ENCODE results near the gene TIMM10B. TPM values are rescaled to one million over a fixed set of nuclear protein-coding genes. Genes with fewer than 3 reads are reported as not detected.
"Not testable (repeated sequence)": the region's sequence is repeated elsewhere in the genome, so short reads cannot be mapped to it uniquely, and the experiment has no call there.

TIMM10B gene
- total RNA-seq, 4 donors from 2014 or later: 37.3 to 69.0 (median 47.0) TPM

- TF ChIP-seq POLR2AphosphoS5 (IDR thresholded peaks at IDR 0.05): no peak
- TF ChIP-seq EP300 (IDR thresholded peaks at IDR 0.05): no peak
- no peak for TF ChIP-seq POLR2A (IDR thresholded peaks at IDR 0.05)
- no peak for TF ChIP-seq CTCF (IDR thresholded peaks at IDR 0.05)
- 60 to 72% methylated on average over 1 to 3 of the region's 3 CpGs for whole genome bisulfite sequencing, 2 donors (ENCODE audit: low coverage in 1 of 2)
- Histone ChIP-seq H3K27ac (no peak overlapping the region), H3K4me3 (no peak overlapping the region), H3K4me1 (peaks cover 0 to 12% (median 0%) of the 10 kb centered on the region in 3 donors), H3K27me3 (no peaks in the 10 kb centered on the region), H3K36me3 (peaks cover 0 to 41% of the 10 kb centered on the region in 2 donors), H3K9me3 (no peaks in the 10 kb centered on the region)
- ATAC-seq: no peak
Observed at GRCh38 chr11:6504166-6504565, 22.9 kb downstream of the TIMM10B start.

GRCh38 chr11:6505577-6506240, 24.4 kb downstream of the TIMM10B start:
- TF ChIP-seq EP300 (IDR thresholded peaks at IDR 0.05): no peak
- no peak for TF ChIP-seq POLR2A (IDR thresholded peaks at IDR 0.05)
- peak; percentile 69 to 74 (median 71) for TF ChIP-seq CTCF (IDR thresholded peaks at IDR 0.05)
- no peak for TF ChIP-seq POLR2AphosphoS5 (IDR thresholded peaks at IDR 0.05)
- Histone ChIP-seq H3K4me1 (no peaks in the 10 kb centered on the region), H3K9me3 (no peaks in the 10 kb centered on the region), H3K36me3 (peaks cover 0 to 55% of the 10 kb centered on the region in 2 donors), H3K4me3 (no peak overlapping the region), H3K27me3 (no peaks in the 10 kb centered on the region), H3K27ac (no peak overlapping the region)
- ATAC-seq: peak; percentile 77
- WGBS, 2 donors (ENCODE audit: low coverage in 1 of 2): 50 to 53% methylated on average over 2 of the region's 2 CpGs

GRCh38 chr11:6516865-6517264, 35.6 kb downstream of the TIMM10B start:
- no peak for TF ChIP-seq POLR2AphosphoS5 (IDR thresholded peaks at IDR 0.05)
- no peak for TF ChIP-seq EP300 (IDR thresholded peaks at IDR 0.05)
- TF ChIP-seq POLR2A (IDR thresholded peaks at IDR 0.05): no peak
- no peak for TF ChIP-seq CTCF (IDR thresholded peaks at IDR 0.05)
- no peak overlapping the region for H3K27ac ChIP-seq
- H3K36me3 ChIP-seq: peaks cover 0 to 48% of the 10 kb centered on the region in 2 donors
- H3K9me3 ChIP-seq: no peaks in the 10 kb centered on the region
- no peaks in the 10 kb centered on the region for H3K27me3 ChIP-seq
- ATAC-seq: no peak
- H3K4me3 ChIP-seq: no peak overlapping the region
- peaks cover 0 to 21% (median 0%) of the 10 kb centered on the region in 3 donors for H3K4me1 ChIP-seq

GRCh38 chr11:6520265-6520664, 39.0 kb downstream of the TIMM10B start:
- no peak for TF ChIP-seq POLR2A (IDR thresholded peaks at IDR 0.05)
- no peak for TF ChIP-seq EP300 (IDR thresholded peaks at IDR 0.05)
- TF ChIP-seq POLR2AphosphoS5 (IDR thresholded peaks at IDR 0.05): no peak
- TF ChIP-seq CTCF (IDR thresholded peaks at IDR 0.05): no peak
- no peaks in the 10 kb centered on the region for H3K9me3 ChIP-seq
- H3K27ac ChIP-seq: no peak overlapping the region
- peaks cover 0 to 14% (median 0%) of the 10 kb centered on the region in 3 donors for H3K4me1 ChIP-seq
- peaks cover 0 to 25% of the 10 kb centered on the region in 2 donors for H3K36me3 ChIP-seq
- no peak for ATAC-seq
- no peaks in the 10 kb centered on the region for H3K27me3 ChIP-seq
- 89% methylated on average over 3 of the region's 3 CpGs; no CpG with 5 or more reads in 1 of the 2 donors for WGBS, 2 donors (ENCODE audit: low coverage in 1 of 2)
- no peak overlapping the region for H3K4me3 ChIP-seq

GRCh38 chr11:6521946-6522345, 40.6 kb downstream of the TIMM10B start:
- H3K9me3 ChIP-seq, H3K27ac ChIP-seq, ATAC-seq, H3K27me3 ChIP-seq, H3K4me1 ChIP-seq, H3K4me3 ChIP-seq: not testable (repeated sequence)
- WGBS, 2 donors (ENCODE audit: low coverage in 1 of 2): 86 to 98% methylated on average over 1 to 2 of the region's 3 CpGs
- peaks cover 0 to 23% of the 10 kb centered on the region in 2 donors for H3K36me3 ChIP-seq

Measured in gastroesophageal sphincter (tissue), 4 donors.